ENCODE measurements around the gene MPRIP. TPM values are rescaled to one million over a fixed set of nuclear protein-coding genes. Genes with fewer than 3 reads are reported as not detected.
A peak's percentile ranks its signal among the peaks of the same experiment; 100 is the strongest.

Gene MPRIP
- total RNA-seq, 1 experiment from 2014 or later = 1,274 TPM

DNA sequence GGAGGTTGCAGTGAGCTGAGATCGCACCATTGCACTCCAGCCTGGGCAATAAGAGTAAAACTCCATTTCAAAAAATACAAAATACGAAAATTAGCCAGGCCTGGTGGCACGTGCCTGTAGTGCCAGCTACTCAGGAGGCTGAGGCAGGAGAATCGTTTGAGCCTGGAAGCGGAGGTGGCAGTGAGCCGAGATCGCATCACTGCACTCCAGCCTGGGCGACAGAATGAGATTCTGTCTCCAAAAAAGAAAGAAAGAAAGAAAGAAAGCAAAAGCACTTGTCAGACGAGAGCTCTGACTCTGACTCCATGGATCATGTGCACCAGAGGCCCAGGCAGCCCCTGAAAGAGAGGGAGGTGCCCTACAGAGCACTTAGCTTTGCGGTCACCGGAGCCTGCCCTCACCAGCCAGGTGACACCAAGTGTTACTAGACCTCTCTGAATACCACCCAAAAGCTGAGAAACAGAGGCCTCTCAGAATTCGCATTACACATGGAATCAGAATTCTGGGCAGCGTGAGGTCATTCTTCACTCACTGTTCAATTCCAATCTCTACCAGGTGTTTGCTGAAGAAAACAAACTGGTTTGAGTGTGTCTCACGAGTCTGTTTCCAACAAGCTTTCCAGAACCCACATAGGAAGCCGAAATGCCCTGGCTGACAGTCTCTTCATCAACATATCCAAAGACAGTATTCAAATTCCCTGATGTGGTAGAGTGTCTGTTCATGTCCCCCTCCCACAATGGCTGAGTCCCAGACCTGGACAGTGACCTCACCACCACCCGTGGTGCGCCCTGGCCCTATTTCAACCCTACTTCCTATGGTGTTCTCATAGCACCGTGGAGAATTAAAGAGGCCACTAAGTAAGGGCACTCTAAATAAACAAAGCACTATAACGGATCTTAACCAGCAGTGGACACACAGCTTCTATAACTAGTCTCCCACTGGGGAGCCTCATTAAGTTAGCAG lies 193.2 kb downstream of the MPRIP start:
- intact Hi-C loops (cut with micrococcal nuclease) = loop anchor here (2.0 to 5.0 kb wide), 2 partner anchors 47 to 85 kb away; partner anchors contain the start of gene COPS3

DNA sequence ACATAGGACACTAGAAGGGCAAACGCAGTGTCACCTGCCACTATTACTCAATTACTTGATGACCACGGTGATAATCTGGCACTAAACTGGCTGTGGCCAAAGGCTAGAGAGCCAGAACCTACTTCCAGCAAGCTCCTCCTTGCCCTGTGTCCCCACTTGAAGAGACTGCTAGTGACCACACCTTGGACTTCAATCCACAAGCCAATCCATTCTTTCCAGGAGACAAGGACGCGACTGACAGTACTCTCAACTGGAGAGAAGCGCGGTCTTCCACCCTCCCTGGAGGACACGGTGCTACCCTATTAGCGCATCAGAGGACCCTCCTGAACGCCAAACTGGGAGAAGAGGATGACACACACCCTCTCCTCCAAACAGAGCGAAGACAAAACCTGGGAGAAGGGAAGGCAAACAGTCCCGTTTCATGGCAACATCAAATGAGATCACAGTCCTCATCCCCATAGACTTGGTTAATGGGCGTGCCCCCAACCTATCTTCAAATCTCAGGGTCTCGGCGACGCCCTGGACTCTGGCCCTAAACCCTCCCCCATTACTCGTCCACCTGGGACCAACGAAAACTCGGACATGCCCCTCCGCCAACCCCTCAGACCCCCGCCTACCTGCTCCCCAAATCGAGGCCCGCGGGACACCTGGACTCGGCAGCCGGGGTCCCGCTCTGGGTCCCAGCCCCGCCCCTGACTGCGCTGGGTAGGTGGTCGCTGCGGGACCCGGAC lies 194.2 kb downstream of the MPRIP start:
- no peaks in the 10 kb centered on the region for H3K9me3 ChIP-seq (ENCODE audit: low read length)
- H4K20me1 ChIP-seq (ENCODE audit: low read length) = peaks cover 8% of the 10 kb centered on the region; the same call in 1 of the 2 replicates
- ATAC-seq (peak; percentile 32), DNase-seq (peak; percentile 36)
- H3K27ac ChIP-seq (ENCODE audit: low read length) = peak overlapping the region; percentile 79
- ChIA-PET POLR2A (ENCODE audit: unreplicated experiment) (interaction anchor here (0.6 kb wide), 1 partner anchor 70 kb away, joined by 3 read pairs; no protein-coding TSS in a partner anchor), CTCF (no interaction called here)
- H3K27me3 ChIP-seq (ENCODE audit: low read length) = no peaks in the 10 kb centered on the region
- TF ChIP-seq EZH2 (IDR thresholded peaks at IDR 0.05; ENCODE audit: low read length, unreplicated experiment) (no peak), EZH2phosphoT487 (IDR thresholded peaks at IDR 0.05; ENCODE audit: borderline replicate concordance, low read length) (no peak)
- TF ChIP-seq, protein P1, sequence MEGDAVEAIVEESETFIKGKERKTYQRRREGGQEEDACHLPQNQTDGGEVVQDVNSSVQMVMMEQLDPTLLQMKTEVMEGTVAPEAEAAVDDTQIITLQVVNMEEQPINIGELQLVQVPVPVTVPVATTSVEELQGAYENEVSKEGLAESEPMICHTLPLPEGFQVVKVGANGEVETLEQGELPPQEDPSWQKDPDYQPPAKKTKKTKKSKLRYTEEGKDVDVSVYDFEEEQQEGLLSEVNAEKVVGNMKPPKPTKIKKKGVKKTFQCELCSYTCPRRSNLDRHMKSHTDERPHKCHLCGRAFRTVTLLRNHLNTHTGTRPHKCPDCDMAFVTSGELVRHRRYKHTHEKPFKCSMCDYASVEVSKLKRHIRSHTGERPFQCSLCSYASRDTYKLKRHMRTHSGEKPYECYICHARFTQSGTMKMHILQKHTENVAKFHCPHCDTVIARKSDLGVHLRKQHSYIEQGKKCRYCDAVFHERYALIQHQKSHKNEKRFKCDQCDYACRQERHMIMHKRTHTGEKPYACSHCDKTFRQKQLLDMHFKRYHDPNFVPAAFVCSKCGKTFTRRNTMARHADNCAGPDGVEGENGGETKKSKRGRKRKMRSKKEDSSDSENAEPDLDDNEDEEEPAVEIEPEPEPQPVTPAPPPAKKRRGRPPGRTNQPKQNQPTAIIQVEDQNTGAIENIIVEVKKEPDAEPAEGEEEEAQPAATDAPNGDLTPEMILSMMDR (conservative IDR thresholded peaks at IDR 0.05; ENCODE audit: low read depth, low read length) = no peak
- peak overlapping the region; percentile 94 for H3K9ac ChIP-seq (ENCODE audit: low read length)
- peaks cover 48% of the 10 kb centered on the region for H3K79me2 ChIP-seq (ENCODE audit: low read length)
- intact Hi-C loops (cut with micrococcal nuclease) = loop anchor here (2.0 to 5.0 kb wide), 2 partner anchors 46 to 86 kb away; partner anchors contain the start of gene COPS3
- peaks cover 11% of the 10 kb centered on the region for H3K4me1 ChIP-seq (ENCODE audit: insufficient read depth, low read length)
- H3K4me3 ChIP-seq (ENCODE audit: low read length) = peak overlapping the region; percentile 93
- peak overlapping the region; percentile 99 for H2AFZ ChIP-seq (ENCODE audit: low read length)
- no peaks in the 10 kb centered on the region for H3K9me2 ChIP-seq (replicated peaks; ENCODE audit: low read length)
- peak overlapping the region; percentile 97 for H3K4me2 ChIP-seq (ENCODE audit: low read length)
- H3K36me3 ChIP-seq (ENCODE audit: low read depth, low read length) = peaks cover 3% of the 10 kb centered on the region; the same call in 1 of the 2 replicates
- BruUV-seq (replicated peaks) = TSS peak; percentile 78
- H3F3A ChIP-seq (ENCODE audit: low read length, unreplicated experiment) = no peaks in the 10 kb centered on the region

More for the DNA sequence above, 193.2 kb downstream of the MPRIP start:
- Histone ChIP-seq H3F3A (ENCODE audit: low read length, unreplicated experiment) (no peaks in the 10 kb centered on the region), H3K79me2 (ENCODE audit: low read length) (peaks cover 48% of the 10 kb centered on the region), H3K27ac (ENCODE audit: low read length) (0 out of 2 replicates have a peak overlapping the region, but pooled peaks have one; percentile 0), H3K9me3 (ENCODE audit: low read length) (no peaks in the 10 kb centered on the region), H3K36me3 (ENCODE audit: low read depth, low read length) (peaks cover 3% of the 10 kb centered on the region; the same call in 1 of the 2 replicates), H3K4me1 (ENCODE audit: insufficient read depth, low read length) (peaks cover 11% of the 10 kb centered on the region), H4K20me1 (ENCODE audit: low read length) (peaks cover 8% of the 10 kb centered on the region; the same call in 1 of the 2 replicates), H2AFZ (ENCODE audit: low read length) (peak overlapping the region; percentile 1; the same call in 1 of the 2 replicates), H3K9ac (ENCODE audit: low read length) (peak overlapping the region; percentile 12; the same call in 1 of the 2 replicates), H3K9me2 (replicated peaks; ENCODE audit: low read length) (no peaks in the 10 kb centered on the region), H3K4me3 (ENCODE audit: low read length) (peak overlapping the region; percentile 93), H3K4me2 (ENCODE audit: low read length) (peak overlapping the region; percentile 97), H3K27me3 (ENCODE audit: low read length) (no peaks in the 10 kb centered on the region)
- no TSS peak for BruUV-seq (replicated peaks)
- TF ChIP-seq EZH2 (IDR thresholded peaks at IDR 0.05; ENCODE audit: low read length, unreplicated experiment) (no peak), EZH2phosphoT487 (IDR thresholded peaks at IDR 0.05; ENCODE audit: borderline replicate concordance, low read length) (no peak)
- TF ChIP-seq, protein P1 (conservative IDR thresholded peaks at IDR 0.05; ENCODE audit: low read depth, low read length) = no peak
- peak; percentile 20 for ATAC-seq
- ChIA-PET CTCF (no interaction called here), POLR2A (ENCODE audit: unreplicated experiment) (interaction anchor here (0.6 kb wide), 2 partner anchors 11 to 46 kb away, joined by 3 to 7 read pairs; partner anchors contain the start of gene COPS3)
- peak; percentile 65 for DNase-seq
